ENCODE measurements around the gene ACSL5. TPM values are rescaled to one million over a fixed set of nuclear protein-coding genes. Genes with fewer than 3 reads are reported as not detected.

ACSL5 gene
- total and polyA plus RNA-seq, 2 experiments from 2014 or later: not detected

DNA sequence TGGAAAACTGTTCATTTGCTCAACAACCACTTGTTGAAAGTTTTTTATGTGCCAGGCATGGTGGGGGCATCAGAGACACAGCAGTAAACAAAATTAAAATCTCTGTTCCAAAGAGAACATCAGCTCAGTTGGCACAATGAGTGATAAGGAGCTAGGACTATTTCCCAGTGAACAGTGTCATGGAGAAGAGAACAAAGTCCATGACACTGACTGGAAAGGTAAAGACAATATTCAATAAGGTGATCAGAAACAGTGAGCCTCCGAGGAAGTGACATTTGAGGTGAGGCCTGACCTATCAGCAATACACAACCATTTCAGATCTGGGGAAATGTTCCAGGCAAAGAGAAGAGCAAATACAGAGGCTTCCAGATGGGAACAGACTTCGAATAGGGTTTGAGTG lies 14.6 kb downstream of the ACSL5 start:
- no peaks in the 10 kb centered on the region for H3K9me3 ChIP-seq (ENCODE audit: low read depth)
- TF ChIP-seq, protein P1, sequence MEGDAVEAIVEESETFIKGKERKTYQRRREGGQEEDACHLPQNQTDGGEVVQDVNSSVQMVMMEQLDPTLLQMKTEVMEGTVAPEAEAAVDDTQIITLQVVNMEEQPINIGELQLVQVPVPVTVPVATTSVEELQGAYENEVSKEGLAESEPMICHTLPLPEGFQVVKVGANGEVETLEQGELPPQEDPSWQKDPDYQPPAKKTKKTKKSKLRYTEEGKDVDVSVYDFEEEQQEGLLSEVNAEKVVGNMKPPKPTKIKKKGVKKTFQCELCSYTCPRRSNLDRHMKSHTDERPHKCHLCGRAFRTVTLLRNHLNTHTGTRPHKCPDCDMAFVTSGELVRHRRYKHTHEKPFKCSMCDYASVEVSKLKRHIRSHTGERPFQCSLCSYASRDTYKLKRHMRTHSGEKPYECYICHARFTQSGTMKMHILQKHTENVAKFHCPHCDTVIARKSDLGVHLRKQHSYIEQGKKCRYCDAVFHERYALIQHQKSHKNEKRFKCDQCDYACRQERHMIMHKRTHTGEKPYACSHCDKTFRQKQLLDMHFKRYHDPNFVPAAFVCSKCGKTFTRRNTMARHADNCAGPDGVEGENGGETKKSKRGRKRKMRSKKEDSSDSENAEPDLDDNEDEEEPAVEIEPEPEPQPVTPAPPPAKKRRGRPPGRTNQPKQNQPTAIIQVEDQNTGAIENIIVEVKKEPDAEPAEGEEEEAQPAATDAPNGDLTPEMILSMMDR (IDR thresholded peaks at IDR 0.05; ENCODE audit: low read depth, low read length): no peak
- no peak for DNase-seq (ENCODE audit: low read depth in 1 of 2, low spot score in 1 of 2)
- H3K27ac ChIP-seq: no peak overlapping the region
- no peaks in the 10 kb centered on the region for H3K36me3 ChIP-seq
- H3K4me1 ChIP-seq (ENCODE audit: low read depth): no peaks in the 10 kb centered on the region
- no peak overlapping the region for H3K4me3 ChIP-seq
- H3K27me3 ChIP-seq: no peaks in the 10 kb centered on the region

DNA sequence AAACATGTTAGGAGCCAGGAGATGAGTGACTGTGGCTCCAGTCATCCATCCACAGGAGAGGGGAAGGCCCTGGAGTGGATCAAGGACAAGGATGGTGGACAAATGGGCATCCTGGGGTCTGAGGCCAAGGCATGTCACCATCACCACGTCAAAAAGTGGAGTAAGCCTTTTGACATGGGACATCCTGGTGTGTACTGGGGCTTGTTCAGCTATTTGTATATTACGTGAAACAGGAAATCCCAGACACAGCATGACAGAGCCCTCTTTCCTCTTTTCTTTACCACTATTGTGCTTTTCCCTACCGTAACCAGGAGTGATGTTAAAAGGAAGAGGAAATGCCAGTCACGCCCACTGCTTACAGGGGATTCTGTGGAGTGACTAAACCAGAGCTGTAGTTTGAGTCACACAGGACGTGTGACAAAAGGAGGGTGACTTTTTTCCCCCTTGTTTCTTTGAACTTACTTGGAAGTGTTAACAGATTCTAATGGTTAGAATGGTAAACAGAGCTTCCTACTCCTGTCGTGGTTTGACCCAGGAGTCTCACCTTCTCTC lies 15.4 kb downstream of the ACSL5 start:
- Histone ChIP-seq H3K4me3 (no peak overlapping the region), H3K27ac (no peak overlapping the region), H3K4me1 (ENCODE audit: low read depth) (no peaks in the 10 kb centered on the region), H3K36me3 (no peaks in the 10 kb centered on the region), H3K27me3 (no peaks in the 10 kb centered on the region), H3K9me3 (ENCODE audit: low read depth) (no peaks in the 10 kb centered on the region)
- TF ChIP-seq, protein P1 (IDR thresholded peaks at IDR 0.05; ENCODE audit: low read depth, low read length): no peak
- peak; percentile 15 to 64 for DNase-seq (ENCODE audit: low read depth in 1 of 2, low spot score in 1 of 2)

DNA sequence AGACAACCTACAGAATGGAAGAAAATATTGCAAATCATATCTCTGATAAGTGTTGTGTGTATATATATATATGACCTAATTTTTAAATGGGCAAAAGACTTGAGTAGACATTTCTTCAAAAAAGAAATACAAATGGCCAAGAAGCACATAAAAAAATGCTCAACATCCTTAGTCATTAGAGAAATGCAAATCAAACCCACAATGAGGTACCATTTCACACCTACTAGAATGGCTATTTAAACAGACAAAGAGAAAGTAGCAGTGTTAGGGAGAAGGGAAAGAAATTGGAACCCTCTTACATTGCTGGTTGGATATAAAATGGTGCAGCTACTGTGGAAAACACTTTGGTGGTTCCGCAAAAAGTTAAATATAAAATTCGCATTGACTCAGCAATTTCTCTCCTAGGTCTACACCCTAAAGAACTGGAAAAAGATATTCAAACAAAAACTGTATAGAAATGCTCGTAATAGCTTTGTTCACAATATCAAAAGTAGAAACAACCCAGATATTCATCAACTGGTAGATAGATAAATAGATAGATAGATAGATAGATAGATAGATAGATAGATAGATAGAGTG lies 16.3 kb downstream of the ACSL5 start:
- no peak overlapping the region for H3K4me3 ChIP-seq
- no peaks in the 10 kb centered on the region for H3K36me3 ChIP-seq
- no peak for DNase-seq (ENCODE audit: low read depth in 1 of 2, low spot score in 1 of 2)
- no peaks in the 10 kb centered on the region for H3K9me3 ChIP-seq (ENCODE audit: low read depth)
- TF ChIP-seq, protein P1 (IDR thresholded peaks at IDR 0.05; ENCODE audit: low read depth, low read length): no peak
- peaks cover 2% of the 10 kb centered on the region for H3K27me3 ChIP-seq
- no peaks in the 10 kb centered on the region for H3K4me1 ChIP-seq (ENCODE audit: low read depth)
- H3K27ac ChIP-seq: no peak overlapping the region

DNA sequence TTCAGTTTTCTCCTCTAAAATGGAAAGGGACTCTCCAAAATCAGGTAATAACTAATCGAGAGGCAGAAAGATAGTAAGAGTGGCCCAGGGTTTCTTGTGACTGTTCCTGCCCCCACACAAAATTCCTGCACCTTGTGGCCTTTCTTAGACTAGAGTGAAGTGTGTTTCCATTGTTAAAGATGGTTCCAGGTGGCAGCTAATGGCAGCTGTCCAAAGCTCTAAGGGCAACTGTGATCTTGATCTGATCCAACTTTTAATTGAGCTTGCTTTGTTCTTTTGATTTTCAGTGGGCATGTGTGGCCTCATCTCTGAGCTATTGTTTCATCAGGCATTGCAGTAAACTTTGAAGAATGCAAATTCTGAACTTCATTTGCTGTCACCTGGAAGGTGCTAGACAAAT lies 19.4 kb downstream of the ACSL5 start:
- H3K9me3 ChIP-seq (ENCODE audit: low read depth): no peaks in the 10 kb centered on the region
- H3K4me1 ChIP-seq (ENCODE audit: low read depth): no peaks in the 10 kb centered on the region
- DNase-seq (ENCODE audit: low read depth in 1 of 2, low spot score in 1 of 2): no peak
- no peak overlapping the region for H3K27ac ChIP-seq
- H3K27me3 ChIP-seq: peaks cover 5% of the 10 kb centered on the region
- TF ChIP-seq, protein P1 (IDR thresholded peaks at IDR 0.05; ENCODE audit: low read depth, low read length): no peak
- H3K36me3 ChIP-seq: no peaks in the 10 kb centered on the region
- H3K4me3 ChIP-seq: no peak overlapping the region

DNA sequence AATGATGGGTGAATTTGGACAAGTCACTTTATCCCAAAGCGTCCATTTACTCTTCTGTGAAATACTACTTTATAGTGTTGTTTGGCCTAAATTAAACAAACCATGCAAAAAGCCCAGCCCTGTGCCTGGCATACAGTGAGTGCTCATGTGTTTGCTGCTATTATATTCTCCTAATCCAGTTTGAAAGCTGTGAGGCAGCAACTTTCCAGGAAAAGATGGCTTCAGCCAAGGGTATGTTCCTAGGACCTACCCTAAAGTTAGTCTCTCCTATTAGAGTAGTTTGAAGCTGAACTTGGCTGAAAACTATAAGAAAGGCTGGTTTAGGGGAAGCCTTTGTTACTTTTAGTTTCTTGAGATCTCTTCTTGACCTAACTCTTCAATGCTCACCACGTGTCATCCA lies 19.9 kb downstream of the ACSL5 start:
- H3K27ac ChIP-seq: no peak overlapping the region
- H3K4me3 ChIP-seq: no peak overlapping the region
- H3K27me3 ChIP-seq: peaks cover 5% of the 10 kb centered on the region
- no peaks in the 10 kb centered on the region for H3K9me3 ChIP-seq (ENCODE audit: low read depth)
- TF ChIP-seq, protein P1 (IDR thresholded peaks at IDR 0.05; ENCODE audit: low read depth, low read length): no peak
- no peaks in the 10 kb centered on the region for H3K4me1 ChIP-seq (ENCODE audit: low read depth)
- DNase-seq (ENCODE audit: low read depth in 1 of 2, low spot score in 1 of 2): no peak
- no peaks in the 10 kb centered on the region for H3K36me3 ChIP-seq

Measured in cardiac muscle cell (in vitro differentiated cells and primary cell).